ENCODE data around the gene RPL35A. TPM values are rescaled to one million over a fixed set of nuclear protein-coding genes. Genes with fewer than 3 reads are reported as not detected.

The RPL35A gene
- total and polyA plus RNA-seq, 2 of the 8 experiments (the other 6 are each of a cell fraction or from before 2014, with no cell fraction given): 695 to 1,393 TPM

- FAIRE-seq (no peak), DNase-seq (ENCODE audit: low read depth in 1 of 2, low spot score in 2 of 2) (no peak)
- no peak overlapping the region for H4K5ac ChIP-seq (ENCODE audit: insufficient read length, low read depth, low read length)
- H3K4me3 ChIP-seq (ENCODE audit: extremely low read depth in 1 of 4, insufficient read depth in 2 of 4, low read depth in 3 of 4, low read length in 4 of 4): no peak overlapping the region
- no peaks in the 10 kb centered on the region for H3K9me3 ChIP-seq (ENCODE audit: insufficient read depth in 2 of 2, low read depth in 1 of 2, low read length in 1 of 2)
- no peaks in the 10 kb centered on the region for H4K20me1 ChIP-seq (replicated peaks in 1 of 2; ENCODE audit: control insufficient read depth in 1 of 2, insufficient read depth in 2 of 2, low read length in 2 of 2)
- H3K56ac ChIP-seq (replicated peaks; ENCODE audit: insufficient read length, low read depth, low read length): no peak overlapping the region
- CTCF ChIA-PET (ENCODE audit: partially characterized antibody): no interaction called here
- H3K27me3 ChIP-seq (replicated peaks in 1 of 4; ENCODE audit: control insufficient read depth in 3 of 4, extremely low read depth in 1 of 4, insufficient read depth in 3 of 4, low read length in 3 of 4): no peaks in the 10 kb centered on the region
- TF ChIP-seq TEAD4 (IDR thresholded peaks at IDR 0.05; ENCODE audit: low read depth, low read length) (no peak), CBX8 (IDR thresholded peaks at IDR 0.05; ENCODE audit: borderline replicate concordance, low read depth, low read length) (no peak), YY1 (IDR thresholded peaks at IDR 0.05; ENCODE audit: low read depth, low read length) (no peak), CREB1 (IDR thresholded peaks at IDR 0.05) (no peak), NANOG (IDR thresholded peaks at IDR 0.05; ENCODE audit: insufficient read depth, low read depth, low read length, poor library complexity, severe bottlenecking) (no peak), SIRT6 (IDR thresholded peaks at IDR 0.05; ENCODE audit: low read length) (no peak)
- POLR2A ChIA-PET (ENCODE audit: partially characterized antibody): interaction anchor here (1.9 kb wide), 1 partner anchor 9 kb away, joined by 6 read pairs; no protein-coding TSS in a partner anchor
- H3K23ac ChIP-seq (ENCODE audit: insufficient read length): no peak overlapping the region
- H2BK120ac ChIP-seq (replicated peaks; ENCODE audit: low read depth, low read length): no peak overlapping the region
- no peak overlapping the region for H3K18ac ChIP-seq (ENCODE audit: extremely low read depth, low read length)
- no peak overlapping the region for H3K14ac ChIP-seq (ENCODE audit: insufficient read length)
- no peaks in the 10 kb centered on the region for H3K36me3 ChIP-seq (ENCODE audit: control insufficient read depth in 2 of 4, insufficient read depth in 4 of 4, low read length in 3 of 4)
- no peaks in the 10 kb centered on the region for H3K79me1 ChIP-seq (ENCODE audit: low read depth, low read length)
- H3K79me2 ChIP-seq (ENCODE audit: control insufficient read depth in 1 of 2, insufficient read depth in 2 of 2, low read length in 2 of 2): no peaks in the 10 kb centered on the region
- H3K27ac ChIP-seq (ENCODE audit: low read depth, low read length): no peak overlapping the region
- H4K91ac ChIP-seq (replicated peaks; ENCODE audit: insufficient read length, low read length): no peak overlapping the region
- H3K9ac ChIP-seq (replicated peaks in 1 of 4; ENCODE audit: extremely low read depth in 1 of 4, low read depth in 3 of 4, low read length in 3 of 4): no peak overlapping the region
- H2BK15ac ChIP-seq (ENCODE audit: low read length): no peak overlapping the region
- no peak overlapping the region for H3K4me2 ChIP-seq (ENCODE audit: insufficient read depth in 1 of 2, low read depth in 2 of 2, low read length in 2 of 2)
- H3K4me1 ChIP-seq (replicated peaks in 1 of 4; ENCODE audit: control insufficient read depth in 3 of 4, insufficient read depth in 4 of 4, low read length in 3 of 4): peaks cover 0 to 4% (median 0%) of the 10 kb centered on the region in 4 experiments; a peak in 1 of 7 replicates
- H2AK5ac ChIP-seq (ENCODE audit: low read depth, low read length): no peak overlapping the region
- no peak overlapping the region for H2BK5ac ChIP-seq (ENCODE audit: low read depth, low read length)
- no peak overlapping the region for H2BK12ac ChIP-seq (ENCODE audit: low read depth, low read length)
- H4K8ac ChIP-seq (ENCODE audit: extremely low read depth, insufficient read depth, low read length): no peak overlapping the region
- H3K4ac ChIP-seq (replicated peaks; ENCODE audit: insufficient read length, low read depth, low read length): no peak overlapping the region
- no peaks in the 10 kb centered on the region for H3K23me2 ChIP-seq (ENCODE audit: low read depth, low read length)
- 89% methylated on average over 1 of the region's 1 CpG; no CpG with 5 or more reads in 1 of the 2 experiments for WGBS, 2 experiments (ENCODE audit: extremely low coverage in 1 of 2, insufficient coverage in 1 of 2, insufficient read length in 1 of 2, insufficient replicate concordance in 2 of 2, low coverage in 1 of 2, low lambda C conversion rate in 2 of 2, missing lambda C conversion rate in 1 of 2)
- no peak overlapping the region for H2AFZ ChIP-seq (ENCODE audit: low read length)
- H2BK20ac ChIP-seq (ENCODE audit: low read length): no peak overlapping the region
Measured at GRCh38 chr3:197940745-197941384, 9.1 kb upstream of the RPL35A start.
